Peyer's patch (tissue), 4 donors: ENCODE measurements around the gene ST6GALNAC4.

Source experiments
- POLR2A ChIP-seq, 2 donors: fragments of 450-650 bp; IDR thresholded peaks; one replicate each; pipeline ENCODE4 v1.5.1; 2017; ENCODE audit warnings: antibody characterized with exemption in 2 of 2, mild to moderate bottlenecking in 2 of 2, moderate library complexity in 2 of 2
- TF ChIP-seq, protein P1 (sequence below), 6 experiments: fragments of 450-650 bp in 4 of 6; fragments of 200-600 bp in 2 of 6; sonication (generic) in 1 of 6; IDR thresholded peaks; one replicate each; pipeline ENCODE4 v1.5.1; 2017 to 2019; ENCODE audit warnings: antibody characterized with exemption in 6 of 6, mild to moderate bottlenecking in 3 of 6, moderate library complexity in 1 of 6

DNA sequence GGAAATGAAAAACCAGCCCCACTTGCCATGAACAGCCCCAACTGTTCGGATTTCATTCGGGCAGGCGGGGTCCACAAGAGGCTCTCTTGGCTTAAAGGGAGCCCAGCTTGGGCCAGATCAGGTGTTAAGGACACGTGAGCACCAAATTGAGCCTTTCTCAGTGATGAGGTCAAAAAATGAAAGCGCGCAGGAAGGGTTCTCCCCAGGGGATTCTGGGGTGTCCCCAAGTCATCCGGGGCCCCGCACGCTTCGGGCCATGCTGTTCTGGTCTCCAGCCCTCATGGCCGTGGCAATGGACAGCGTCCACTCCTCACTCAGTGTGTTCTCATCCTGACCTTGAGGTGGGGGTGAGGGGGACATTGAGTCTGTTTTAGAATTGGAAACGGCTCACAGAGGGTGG is 50.3 kb downstream of the ST6GALNAC4 start:
- TF ChIP-seq, protein P1, sequence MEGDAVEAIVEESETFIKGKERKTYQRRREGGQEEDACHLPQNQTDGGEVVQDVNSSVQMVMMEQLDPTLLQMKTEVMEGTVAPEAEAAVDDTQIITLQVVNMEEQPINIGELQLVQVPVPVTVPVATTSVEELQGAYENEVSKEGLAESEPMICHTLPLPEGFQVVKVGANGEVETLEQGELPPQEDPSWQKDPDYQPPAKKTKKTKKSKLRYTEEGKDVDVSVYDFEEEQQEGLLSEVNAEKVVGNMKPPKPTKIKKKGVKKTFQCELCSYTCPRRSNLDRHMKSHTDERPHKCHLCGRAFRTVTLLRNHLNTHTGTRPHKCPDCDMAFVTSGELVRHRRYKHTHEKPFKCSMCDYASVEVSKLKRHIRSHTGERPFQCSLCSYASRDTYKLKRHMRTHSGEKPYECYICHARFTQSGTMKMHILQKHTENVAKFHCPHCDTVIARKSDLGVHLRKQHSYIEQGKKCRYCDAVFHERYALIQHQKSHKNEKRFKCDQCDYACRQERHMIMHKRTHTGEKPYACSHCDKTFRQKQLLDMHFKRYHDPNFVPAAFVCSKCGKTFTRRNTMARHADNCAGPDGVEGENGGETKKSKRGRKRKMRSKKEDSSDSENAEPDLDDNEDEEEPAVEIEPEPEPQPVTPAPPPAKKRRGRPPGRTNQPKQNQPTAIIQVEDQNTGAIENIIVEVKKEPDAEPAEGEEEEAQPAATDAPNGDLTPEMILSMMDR (IDR thresholded peaks at IDR 0.05): no peak
- no peak for TF ChIP-seq POLR2A (IDR thresholded peaks at IDR 0.05)
